Naive B cell (primary cell): Measurements from ENCODE around the gene MYH7. TPM values are rescaled to one million over a fixed set of nuclear protein-coding genes. Genes with fewer than 3 reads are reported as not detected.
A peak's percentile ranks its signal among the peaks of the same experiment; 100 is the strongest.

Experiments used
- ATAC-seq, 2 donors: fragments of 150-1000 bp; cut with Tn5 transposase; 2 replicates each; pipeline ENCODE4 v1.10.0; 2021; ENCODE audit warnings: low read depth in 2 of 2, mild to moderate bottlenecking in 2 of 2, moderate library complexity in 2 of 2
- DNase-seq: peaks from one replicate; pipeline ENCODE4 v3.0.0; 2022
- H3K27ac Mint-ChIP-seq, 6 donors: one replicate each; pipeline ENCODE4 v1.8.0; 2020 to 2022; ENCODE audit warnings: mild to moderate bottlenecking in 6 of 6, mixed read lengths in 6 of 6, moderate library complexity in 5 of 6, inconsistent platforms in 2 of 6
- H3K27me3 Mint-ChIP-seq, 3 donors: one replicate each; pipeline ENCODE4 v1.8.0; 2021 to 2022; ENCODE audit warnings: mixed read lengths in 3 of 3, mild to moderate bottlenecking in 1 of 3
- H3K36me3 Mint-ChIP-seq, 2 donors: one replicate each; pipeline ENCODE4 v1.8.0; 2020 to 2022; ENCODE audit warnings: mixed read lengths in 2 of 2, inconsistent platforms in 1 of 2, mild to moderate bottlenecking in 1 of 2
- H3K4me1 Mint-ChIP-seq, 3 donors: one replicate each; pipeline ENCODE4 v1.8.0; 2020 to 2022; ENCODE audit warnings: mixed read lengths in 3 of 3, inconsistent platforms in 1 of 3, mild to moderate bottlenecking in 1 of 3, moderate library complexity in 1 of 3
- H3K4me3 Mint-ChIP-seq, 8 donors: one replicate each; pipeline ENCODE4 v1.8.0; 2020 to 2022; ENCODE audit warnings: mild to moderate bottlenecking in 8 of 8, mixed read lengths in 8 of 8, moderate library complexity in 8 of 8, inconsistent platforms in 2 of 8
- H3K9me3 Mint-ChIP-seq, 7 donors: one replicate each; pipeline ENCODE4 v1.8.0; 2020 to 2022; ENCODE audit warnings: mixed read lengths in 7 of 7, mild to moderate bottlenecking in 5 of 7, inconsistent platforms in 2 of 7, moderate library complexity in 1 of 7
- polyA plus RNA-seq, 6 donors: library from polyadenylated mRNA; unstranded; fragments of 300-500 nt; fragmentation: Illumina TruSeq; gene quantifications; one replicate each; pipeline ENCODE4 v1.2.3, GENCODE V29; 2021; ENCODE audit warnings: low read depth in 6 of 6

MYH7 gene
- not detected for polyA plus RNA-seq

- H3K27me3 Mint-ChIP-seq, result peaks cover 18 to 57% (median 51%) of the 10 kb centered on the region in 3 donors
- H3K4me1 Mint-ChIP-seq, result no peaks in the 10 kb centered on the region
- peaks cover 0 to 2% (median 0%) of the 10 kb centered on the region in 7 donors for H3K9me3 Mint-ChIP-seq
- H3K4me3 Mint-ChIP-seq, result no peak within 1 kb of the TSS
- no peak for ATAC-seq
- no peaks in the 10 kb centered on the region for H3K36me3 Mint-ChIP-seq
- H3K27ac Mint-ChIP-seq, result no peak within 1 kb of the TSS
- DNase-seq, result no peak
Measured at GRCh38 chr14:23435543-23436326, at the start of gene MYH7. Gene MYH7, minus strand, starts transcription at chr14:23435660. Its CDS starts 1,928 bp downstream, at chr14:23433732.

DNA sequence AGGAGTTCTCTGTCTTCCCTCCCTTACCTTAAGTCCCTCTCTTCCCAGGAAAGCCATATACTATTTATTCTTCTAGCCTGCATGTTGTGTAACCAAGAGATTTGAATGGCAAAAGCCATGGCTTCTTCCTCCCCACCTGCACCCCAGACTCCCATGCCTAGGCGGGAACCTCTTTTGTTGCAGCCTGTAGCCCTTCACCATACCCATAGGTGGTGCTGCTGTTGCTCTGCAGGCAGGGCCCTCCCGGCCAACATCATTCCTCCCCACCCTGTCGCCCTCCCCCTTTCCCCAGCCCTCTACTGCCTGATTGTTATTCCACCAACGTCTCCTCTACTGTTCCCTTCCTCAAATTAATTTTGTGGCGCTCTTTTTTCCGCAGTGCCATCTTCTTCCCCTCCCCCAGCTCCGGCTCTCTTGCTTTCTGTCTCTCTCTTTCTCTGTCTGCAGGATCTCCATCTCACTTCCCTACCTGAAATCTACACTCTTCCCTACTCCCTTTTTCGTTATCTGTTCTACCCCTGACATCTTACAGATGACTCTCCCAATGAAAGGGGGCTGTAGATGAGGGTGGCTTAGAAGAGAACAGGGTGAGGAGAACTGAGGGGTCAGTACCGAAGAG lies 47.9 kb upstream of the MYH7 start:
- ATAC-seq (no peak), DNase-seq (no peak)
- peak overlapping the region in 2 of 6 donors; percentile 19 to 51 for H3K27ac Mint-ChIP-seq
- H3K27me3 Mint-ChIP-seq, result no peaks in the 10 kb centered on the region
- H3K4me3 Mint-ChIP-seq, result peak overlapping the region in 1 of 8 donors; percentile 23
- H3K36me3 Mint-ChIP-seq, result peaks cover 2 to 35% of the 10 kb centered on the region in 2 donors
- H3K4me1 Mint-ChIP-seq, result peaks cover 0 to 18% (median 6%) of the 10 kb centered on the region in 3 donors
- no peaks in the 10 kb centered on the region for H3K9me3 Mint-ChIP-seq

GRCh38 chr14:23482823-23483148 lies 47.3 kb upstream of the MYH7 start:
- no peak overlapping the region for H3K4me3 Mint-ChIP-seq
- DNase-seq (no peak), ATAC-seq (no peak)
- H3K36me3 Mint-ChIP-seq, result peaks cover 4 to 41% of the 10 kb centered on the region in 2 donors
- H3K4me1 Mint-ChIP-seq, result peaks cover 0 to 19% (median 6%) of the 10 kb centered on the region in 3 donors
- no peaks in the 10 kb centered on the region for H3K9me3 Mint-ChIP-seq
- H3K27me3 Mint-ChIP-seq, result no peaks in the 10 kb centered on the region
- H3K27ac Mint-ChIP-seq, result no peak overlapping the region

- H3K36me3 Mint-ChIP-seq, result peaks cover 5 to 43% of the 10 kb centered on the region in 2 donors
- DNase-seq (no peak), ATAC-seq (no peak)
- H3K9me3 Mint-ChIP-seq, result no peaks in the 10 kb centered on the region
- no peak overlapping the region for H3K4me3 Mint-ChIP-seq
- no peaks in the 10 kb centered on the region for H3K27me3 Mint-ChIP-seq
- peak overlapping the region in 2 of 6 donors; percentile 27 to 56 for H3K27ac Mint-ChIP-seq
- peaks cover 0 to 20% (median 6%) of the 10 kb centered on the region in 3 donors for H3K4me1 Mint-ChIP-seq
Measured at GRCh38 chr14:23481979-23482822, 46.7 kb upstream of the MYH7 start.

- H3K27me3 Mint-ChIP-seq, result no peaks in the 10 kb centered on the region
- ATAC-seq, result no peak
Measured at GRCh38 chr14:23481362-23481970, 46.0 kb upstream of the MYH7 start.

DNA sequence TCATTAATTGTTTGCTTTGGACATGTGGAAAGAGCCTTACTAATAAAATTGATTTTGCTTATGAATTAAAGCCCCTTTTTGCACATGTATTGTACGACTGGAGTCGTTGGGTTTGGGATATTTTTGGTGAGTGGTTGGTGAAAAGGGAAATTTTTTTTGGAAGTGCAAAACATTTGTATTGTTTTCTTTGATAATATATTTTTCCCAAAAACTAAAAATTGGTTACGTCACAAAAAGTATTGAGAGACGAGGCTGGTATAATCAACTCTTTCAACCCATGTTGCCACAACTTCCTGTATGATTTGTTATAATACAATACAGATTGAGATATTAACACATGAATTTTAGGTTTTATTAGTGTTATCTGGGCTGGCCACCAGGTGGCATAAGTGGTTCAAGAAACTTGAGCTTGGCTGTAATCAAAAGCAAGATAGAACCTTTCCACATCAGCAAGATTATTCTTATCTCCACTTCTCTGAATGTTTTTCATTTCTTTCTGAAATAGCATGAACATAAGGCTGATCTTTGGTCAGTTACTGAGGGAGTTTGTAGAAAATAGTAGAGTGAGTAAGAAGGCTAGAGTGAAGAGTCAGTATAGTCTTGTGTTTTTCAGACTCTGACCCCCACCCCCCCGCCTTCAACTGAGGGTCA lies 42.8 kb upstream of the MYH7 start:
- peak; percentile 57 for DNase-seq
- peaks cover 0 to 18% (median 6%) of the 10 kb centered on the region in 3 donors for H3K4me1 Mint-ChIP-seq
- peaks cover 23 to 39% of the 10 kb centered on the region in 2 donors for H3K36me3 Mint-ChIP-seq
- H3K27ac Mint-ChIP-seq, result peak overlapping the region in 2 of 6 donors; percentile 11 to 71
- H3K9me3 Mint-ChIP-seq, result no peaks in the 10 kb centered on the region
- ATAC-seq, result peak; percentile 69 to 72
- no peaks in the 10 kb centered on the region for H3K27me3 Mint-ChIP-seq
- no peak overlapping the region for H3K4me3 Mint-ChIP-seq

More at GRCh38 chr14:23481362-23481970, 46.0 kb upstream of the MYH7 start:
- no peaks in the 10 kb centered on the region for H3K9me3 Mint-ChIP-seq
- DNase-seq, result no peak
- H3K4me3 Mint-ChIP-seq, result no peak overlapping the region
- peak overlapping the region in 1 of 6 donors; percentile 2 for H3K27ac Mint-ChIP-seq
- peaks cover 0 to 23% (median 6%) of the 10 kb centered on the region in 3 donors for H3K4me1 Mint-ChIP-seq
- peaks cover 9 to 43% of the 10 kb centered on the region in 2 donors for H3K36me3 Mint-ChIP-seq

- Mint-ChIP-seq H3K36me3 (peaks cover 17 to 18% of the 10 kb centered on the region in 2 donors), H3K27ac (peak overlapping the region in 1 of 6 donors; percentile 2), H3K4me3 (peak overlapping the region in 2 of 8 donors; percentile 52 to 54), H3K4me1 (peaks cover 6 to 9% (median 7%) of the 10 kb centered on the region in 3 donors), H3K9me3 (no peaks in the 10 kb centered on the region), H3K27me3 (no peaks in the 10 kb centered on the region)
- no peak for DNase-seq
- ATAC-seq, result no peak
Measured at GRCh38 chr14:23470947-23471346, 35.5 kb upstream of the MYH7 start.

DNA sequence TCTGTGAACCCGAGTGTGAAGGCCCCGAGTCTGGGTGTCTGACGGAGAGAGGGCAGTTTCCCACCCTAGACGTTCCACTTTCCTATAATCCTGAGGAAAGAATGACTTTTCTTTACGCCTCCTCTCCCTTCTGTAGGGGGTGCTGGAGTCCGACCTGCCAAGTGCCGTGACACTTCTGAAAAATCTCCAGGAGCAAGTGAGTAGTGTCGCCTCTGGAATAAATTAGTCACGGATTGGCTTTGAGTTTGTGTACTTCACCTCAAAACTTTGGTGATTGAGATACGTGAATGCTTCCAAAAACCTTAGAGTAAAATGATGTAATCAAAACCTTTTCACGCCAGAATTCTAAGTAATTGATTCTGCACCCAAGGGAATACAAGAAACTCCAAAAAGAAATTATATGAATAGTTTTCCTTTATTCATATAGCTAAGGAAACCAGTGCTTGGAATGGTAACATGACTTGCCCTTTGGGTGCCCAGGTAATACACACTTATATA lies 34.5 kb upstream of the MYH7 start:
- peaks cover 15 to 16% of the 10 kb centered on the region in 2 donors for H3K36me3 Mint-ChIP-seq
- ATAC-seq (peak; percentile 4 to 5), DNase-seq (no peak)
- H3K9me3 Mint-ChIP-seq, result no peaks in the 10 kb centered on the region
- H3K27me3 Mint-ChIP-seq, result no peaks in the 10 kb centered on the region
- H3K4me3 Mint-ChIP-seq, result peak overlapping the region in 1 of 8 donors; percentile 52
- no peak overlapping the region for H3K27ac Mint-ChIP-seq
- peaks cover 6 to 9% (median 7%) of the 10 kb centered on the region in 3 donors for H3K4me1 Mint-ChIP-seq

DNA sequence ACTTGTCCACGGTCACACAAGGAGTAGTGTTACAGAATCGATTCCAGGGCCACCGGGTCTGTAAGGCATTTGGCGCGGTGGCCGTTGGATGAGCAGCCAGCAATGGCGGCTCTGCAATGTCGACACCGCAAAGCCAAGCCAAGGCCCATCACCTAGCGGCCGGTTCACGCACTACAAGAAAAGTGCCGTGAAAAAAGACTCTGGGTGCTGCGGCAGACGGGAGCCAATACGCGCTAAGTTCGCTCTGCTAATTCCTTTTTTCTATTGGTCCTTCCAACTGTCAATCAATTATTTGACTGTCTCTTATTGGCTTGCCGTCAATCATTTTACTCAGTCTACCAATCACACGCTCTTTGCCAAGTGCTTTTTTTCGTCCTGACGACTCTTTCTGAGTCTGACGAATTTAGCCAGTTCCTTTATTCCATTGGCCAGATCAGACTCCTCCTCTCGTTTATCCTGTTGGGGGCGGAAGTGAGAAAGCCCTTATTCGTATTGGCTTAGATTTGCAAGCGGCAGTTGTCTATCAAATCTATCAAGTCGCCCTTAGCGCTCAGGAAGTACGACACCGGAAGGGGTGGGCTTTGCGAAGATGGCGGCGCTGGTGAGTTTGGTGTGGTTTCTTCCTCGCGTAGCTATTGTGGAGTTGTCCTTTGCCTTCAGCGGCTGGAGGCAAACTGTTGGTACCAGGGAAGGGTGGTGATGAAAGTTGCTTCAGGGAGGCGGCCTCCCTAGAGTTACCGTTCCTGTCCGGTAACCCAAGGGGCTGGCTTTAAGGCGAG lies 33.9 kb upstream of the MYH7 start, which contains the start of gene NGDN:
NGDN (plus strand) TSS at position 577 of the 779 bp plus-strand sequence; CDS start at position 590, 13 bp downstream.
- H3K36me3 Mint-ChIP-seq, result peaks cover 10 to 11% of the 10 kb centered on the region in 2 donors
- DNase-seq (peak; percentile 95), ATAC-seq (peak; percentile 87 to 90)
- peak within 1 kb of the TSS in 2 of 8 donors; percentile 52 to 54 for H3K4me3 Mint-ChIP-seq
- H3K27me3 Mint-ChIP-seq, result no peaks in the 10 kb centered on the region
- no peak within 1 kb of the TSS for H3K27ac Mint-ChIP-seq
- no peaks in the 10 kb centered on the region for H3K9me3 Mint-ChIP-seq
- H3K4me1 Mint-ChIP-seq, result peaks cover 6 to 7% (median 7%) of the 10 kb centered on the region in 3 donors

DNA sequence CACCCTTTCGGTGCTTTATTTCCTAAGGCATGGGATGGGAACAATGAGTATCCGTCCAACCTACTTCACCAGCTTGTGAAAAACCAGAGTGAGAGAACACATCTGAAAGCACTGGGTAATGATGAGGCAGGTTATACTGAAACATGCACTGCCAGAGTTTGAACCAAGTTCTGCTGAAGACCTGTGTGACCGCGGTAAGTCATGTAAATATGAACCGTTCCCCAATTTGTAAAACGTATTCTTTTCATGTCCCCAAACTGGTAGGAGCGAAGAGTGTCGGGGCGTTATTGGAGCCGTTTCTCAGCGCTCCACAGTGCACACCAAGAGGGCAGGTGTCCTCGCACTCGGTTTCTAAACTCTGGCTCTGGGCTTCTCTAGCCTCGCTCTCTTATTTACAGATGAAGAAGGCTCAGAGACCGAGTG lies 33.3 kb upstream of the MYH7 start:
- ATAC-seq (no peak), DNase-seq (no peak)
- Mint-ChIP-seq H3K27me3 (no peaks in the 10 kb centered on the region), H3K36me3 (peaks cover 7 to 8% of the 10 kb centered on the region in 2 donors), H3K4me1 (peaks cover 5 to 7% (median 6%) of the 10 kb centered on the region in 3 donors), H3K27ac (no peak overlapping the region), H3K9me3 (no peaks in the 10 kb centered on the region), H3K4me3 (no peak overlapping the region)

- Mint-ChIP-seq H3K27me3 (peaks cover 8 to 16% (median 9%) of the 10 kb centered on the region in 3 donors), H3K4me1 (no peaks in the 10 kb centered on the region), H3K4me3 (peak overlapping the region in 1 of 8 donors; percentile 16), H3K27ac (peak overlapping the region in 1 of 6 donors; percentile 21), H3K36me3 (no peaks in the 10 kb centered on the region), H3K9me3 (no peaks in the 10 kb centered on the region)
- no peak for ATAC-seq
- no peak for DNase-seq
Measured at GRCh38 chr14:23465261-23465660, 29.8 kb upstream of the MYH7 start.

DNA sequence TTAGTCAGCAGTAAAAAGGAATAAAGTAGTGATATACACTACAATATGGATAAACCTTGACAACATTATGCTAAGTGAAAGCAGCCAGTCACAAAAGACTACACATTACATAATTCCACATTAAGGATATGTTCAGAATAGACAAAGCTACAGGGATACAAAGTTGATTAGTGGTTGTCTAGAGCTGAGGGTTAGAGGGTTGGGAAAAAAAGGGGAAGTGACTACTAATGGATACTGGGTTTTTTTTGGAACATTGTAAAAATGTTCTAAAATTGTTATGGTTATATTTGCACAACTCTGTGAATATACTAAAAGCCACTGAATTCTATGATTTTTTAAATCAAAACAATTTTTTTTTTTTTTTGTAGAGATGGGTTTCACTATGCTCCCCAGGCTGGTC lies 29.2 kb upstream of the MYH7 start:
- H3K4me1 Mint-ChIP-seq, result no peaks in the 10 kb centered on the region
- H3K9me3 Mint-ChIP-seq, result no peaks in the 10 kb centered on the region
- DNase-seq (no peak), ATAC-seq (no peak)
- no peak overlapping the region for H3K4me3 Mint-ChIP-seq
- H3K27ac Mint-ChIP-seq, result no peak overlapping the region
- no peaks in the 10 kb centered on the region for H3K36me3 Mint-ChIP-seq
- H3K27me3 Mint-ChIP-seq, result peaks cover 11 to 21% (median 15%) of the 10 kb centered on the region in 3 donors
